ENCODE results near the gene ZNF358.

The ZNF358 gene

DNA sequence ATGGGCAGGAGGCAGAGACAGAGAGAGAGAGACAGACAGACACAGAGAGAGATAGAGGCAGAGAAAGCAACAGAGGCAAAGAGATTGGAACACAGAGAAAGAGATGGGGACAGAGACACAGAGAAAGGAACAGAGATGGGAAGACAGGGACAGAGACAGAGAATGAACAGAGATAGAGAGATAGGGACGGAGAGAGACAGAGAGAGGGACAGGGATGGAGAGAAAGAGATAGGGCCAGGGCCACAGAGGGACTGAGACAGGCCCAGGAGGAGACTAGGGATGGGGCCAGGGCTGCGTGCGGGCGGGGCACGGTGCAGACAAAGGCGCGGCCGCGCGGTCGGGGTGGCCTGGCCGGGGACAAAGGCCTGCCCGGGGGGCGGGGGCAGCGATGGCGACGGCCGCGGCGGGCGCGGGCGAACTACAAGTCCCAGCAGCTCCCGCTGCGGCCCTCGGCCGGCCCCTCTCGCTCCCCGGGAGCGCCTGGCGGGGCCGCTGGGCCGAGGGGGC is at the start of gene ZNF358:
ZNF358 (plus strand) TSS at position 459 of the 507 bp plus-strand sequence. CDS start 3,140 bp downstream, outside the sequence.
- peak; percentile 25 for DNase-seq

DNA sequence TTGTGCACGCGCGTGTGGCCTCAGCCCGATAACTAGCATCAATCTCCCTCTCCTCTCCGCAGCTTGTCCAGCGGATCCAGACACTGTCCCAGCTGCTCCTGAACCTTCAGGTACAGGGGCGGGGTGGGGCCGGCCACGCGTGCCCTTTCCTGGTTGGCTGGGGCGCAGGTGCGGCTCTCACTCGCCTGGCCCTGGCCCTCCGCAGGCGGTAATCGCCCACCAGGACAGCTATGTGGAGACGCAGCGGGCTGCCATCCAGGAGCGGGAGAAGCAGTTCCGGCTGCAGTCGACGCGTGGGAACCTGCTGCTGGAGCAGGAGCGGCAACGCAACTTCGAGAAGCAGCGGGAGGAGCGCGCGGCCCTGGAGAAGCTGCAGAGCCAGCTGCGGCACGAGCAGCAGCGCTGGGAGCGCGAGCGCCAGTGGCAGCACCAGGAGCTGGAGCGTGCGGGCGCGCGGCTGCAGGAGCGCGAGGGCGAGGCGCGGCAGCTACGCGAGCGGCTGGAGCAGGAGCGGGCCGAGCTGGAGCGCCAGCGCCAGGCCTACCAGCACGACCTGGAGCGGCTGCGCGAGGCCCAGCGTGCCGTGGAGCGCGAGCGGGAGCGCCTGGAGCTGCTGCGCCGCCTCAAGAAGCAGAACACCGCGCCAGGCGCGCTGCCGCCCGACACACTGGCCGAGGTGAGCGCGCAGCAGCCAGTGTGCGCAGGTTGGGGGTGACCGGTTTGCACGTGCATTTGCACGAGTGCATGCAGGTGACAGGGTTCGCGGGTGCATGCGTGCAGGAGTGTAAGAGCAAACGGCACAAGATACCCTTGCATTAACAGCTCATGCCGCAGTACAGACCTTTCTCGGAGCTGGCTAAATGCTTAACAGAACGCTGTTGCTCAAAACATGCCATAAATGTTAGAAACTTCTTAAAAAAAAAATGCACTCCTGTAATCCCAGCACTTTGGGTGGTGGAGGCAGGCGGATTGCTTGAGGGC is 48.6 kb upstream of the ZNF358 start:
- no peak for DNase-seq

GRCh38 chr19:7468840-7469239 is 47.1 kb upstream of the ZNF358 start:
- no peak for DNase-seq

- DNase-seq = no peak
Observed at GRCh38 chr19:7469669-7470285, 46.1 kb upstream of the ZNF358 start.

GRCh38 chr19:7470540-7471305 is 45.2 kb upstream of the ZNF358 start:
- no peak for DNase-seq

GRCh38 chr19:7471696-7472615 is 43.9 kb upstream of the ZNF358 start:
- DNase-seq = no peak

DNA sequence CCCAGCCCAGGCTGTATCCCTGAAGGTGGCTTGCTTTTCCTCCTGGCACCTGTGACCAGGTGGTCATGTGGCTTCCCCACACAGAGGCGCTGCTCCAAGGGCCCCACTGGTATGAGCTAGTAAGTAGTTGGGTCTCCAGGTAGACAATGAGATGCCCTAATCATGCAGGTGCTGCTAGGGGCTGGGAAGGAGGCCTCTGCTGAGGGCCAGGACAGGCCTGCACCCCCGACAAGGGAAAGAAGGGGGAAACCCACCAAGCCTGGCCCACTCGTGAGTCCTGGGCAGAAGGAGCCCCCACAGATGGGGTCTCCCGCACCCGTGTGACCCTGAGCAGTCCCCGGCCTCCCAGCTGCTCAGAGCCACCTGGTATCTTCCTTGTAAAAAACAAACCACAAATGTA is 40.2 kb upstream of the ZNF358 start:
- DNase-seq = no peak

GRCh38 chr19:7476241-7476640 is 39.7 kb upstream of the ZNF358 start:
- no peak for DNase-seq

GRCh38 chr19:7476777-7477494 is 39.0 kb upstream of the ZNF358 start:
- no peak for DNase-seq

DNA sequence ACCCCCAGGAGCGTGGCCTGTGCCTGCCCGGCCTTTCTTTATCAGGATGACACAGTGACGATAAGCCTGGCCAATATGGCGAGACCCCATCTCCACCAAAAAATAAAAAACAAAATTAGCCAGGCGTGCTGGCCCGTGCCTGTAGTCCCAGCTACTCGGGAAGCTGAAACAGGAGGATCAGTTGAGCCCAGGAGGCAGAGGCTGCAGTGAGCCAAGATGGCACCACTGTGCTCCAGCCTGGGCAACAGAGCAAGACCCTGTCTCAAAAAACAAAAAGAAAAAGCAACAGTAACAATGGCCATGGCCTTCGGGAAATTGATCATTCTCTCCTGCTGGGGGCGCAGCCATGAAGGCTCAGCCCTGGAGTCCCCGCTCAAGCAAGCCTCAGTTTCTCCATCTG is 38.1 kb upstream of the ZNF358 start:
- DNase-seq = no peak

- no peak for DNase-seq
Observed at GRCh38 chr19:7478173-7478842, 37.6 kb upstream of the ZNF358 start.

GRCh38 chr19:7478843-7479227 is 37.1 kb upstream of the ZNF358 start:
- no peak for DNase-seq

GRCh38 chr19:7480222-7480969 is 35.5 kb upstream of the ZNF358 start:
- no peak for DNase-seq

DNA sequence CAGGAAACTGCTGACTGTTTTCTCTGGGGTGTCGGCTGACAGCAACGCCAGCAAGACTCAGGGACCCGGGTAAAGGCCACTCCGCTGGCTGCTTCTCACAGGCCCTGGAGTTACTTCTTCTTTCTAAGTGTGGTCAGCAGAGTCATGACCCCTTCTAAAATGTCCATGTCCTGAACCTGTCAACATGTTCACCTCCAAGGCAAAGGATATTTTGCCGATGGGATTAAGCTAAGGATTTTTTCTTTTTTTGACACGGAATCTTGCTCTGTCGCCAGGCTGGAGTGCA is 35.0 kb upstream of the ZNF358 start:
- no peak for DNase-seq

DNA sequence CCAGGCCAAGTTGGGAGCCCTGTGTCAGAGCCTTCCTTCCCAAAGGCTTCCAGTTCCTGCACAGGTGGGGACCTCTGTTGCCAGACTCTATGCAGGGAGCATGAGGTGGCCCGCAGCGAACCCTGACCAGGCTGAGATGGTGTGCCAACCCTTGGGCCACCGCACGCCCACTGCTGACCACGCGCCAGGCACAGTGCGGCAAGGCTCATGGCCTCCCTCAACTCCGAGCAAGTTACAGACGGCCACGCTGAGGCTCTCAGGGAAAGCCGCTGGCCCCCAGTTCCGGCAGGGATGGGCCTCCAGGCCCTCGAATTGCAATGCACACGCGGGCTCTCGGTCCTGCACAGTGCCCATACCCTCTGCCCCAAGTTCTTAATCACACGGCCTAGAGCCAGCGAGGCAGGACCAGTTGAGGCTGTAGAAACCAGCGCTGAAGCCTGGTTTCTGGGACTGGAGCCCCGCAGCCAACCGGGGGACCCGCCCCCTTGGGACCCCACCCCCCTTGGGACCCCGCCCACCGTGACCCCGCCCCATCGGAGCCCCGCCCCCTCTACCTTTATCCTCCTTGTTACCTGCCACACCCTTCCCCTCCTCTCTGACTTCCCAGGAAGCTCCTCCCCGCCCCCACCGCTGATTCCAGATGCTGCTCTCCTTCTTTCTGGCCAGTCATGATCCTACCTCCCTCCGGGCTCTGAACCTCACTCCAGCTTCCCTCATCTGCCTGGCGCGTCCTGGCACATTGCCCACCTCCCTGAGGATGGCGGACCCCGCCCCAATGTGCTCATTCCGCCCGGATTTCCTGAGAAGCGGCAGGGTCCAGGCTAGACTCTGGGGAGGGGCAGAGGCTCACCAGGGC is 33.1 kb upstream of the ZNF358 start:
- no peak for DNase-seq

- no peak for DNase-seq
Observed at GRCh38 chr19:7483720-7484201, 32.1 kb upstream of the ZNF358 start.

GRCh38 chr19:7486923-7487322 is 29.0 kb upstream of the ZNF358 start:
- DNase-seq = no peak

- DNase-seq = peak; percentile 86
Observed at GRCh38 chr19:7488736-7489353, 27.1 kb upstream of the ZNF358 start, which contains the start of gene PEX11G. TSS of gene PEX11G (minus strand) at chr19:7489035. CDS start at chr19:7489010, 25 bp downstream.

Data from activated gamma-delta T cell treated with Interleukin-2 at 50 U/mL for 16 hours (primary cell).